GM13977 (cell line): ENCODE data around the gene SELENOI.
"Not testable (repeated sequence)": the region's sequence is repeated elsewhere in the genome, so short reads cannot be mapped to it uniquely, and the experiment has no call there.

ENCODE experiments used
- DNase-seq: peaks from one replicate; pipeline ENCODE4 v3.0.0; 2012; ENCODE audit warnings: low spot score
- in situ Hi-C: fragments of 300-500 bp; cut with MboI; formaldehyde crosslinking; loops from one replicate; pipeline ENCODE4 v1.12.0; 2022; ENCODE audit warnings: low sequenced_read_pairs, low pct_unique_long_range_greater_than_20kb, mixed read lengths, inconsistent platforms; ENCODE audit not compliant: unreplicated experiment
- TF ChIP-seq, protein P1 (sequence below): IDR thresholded peaks from 2 replicates; pipeline ENCODE4 v1.5.1; 2012; ENCODE audit warnings: mild to moderate bottlenecking, control low read depth; ENCODE audit not compliant: insufficient read depth; ENCODE audit errors: extremely low read depth, missing control alignments

Gene SELENOI

DNA sequence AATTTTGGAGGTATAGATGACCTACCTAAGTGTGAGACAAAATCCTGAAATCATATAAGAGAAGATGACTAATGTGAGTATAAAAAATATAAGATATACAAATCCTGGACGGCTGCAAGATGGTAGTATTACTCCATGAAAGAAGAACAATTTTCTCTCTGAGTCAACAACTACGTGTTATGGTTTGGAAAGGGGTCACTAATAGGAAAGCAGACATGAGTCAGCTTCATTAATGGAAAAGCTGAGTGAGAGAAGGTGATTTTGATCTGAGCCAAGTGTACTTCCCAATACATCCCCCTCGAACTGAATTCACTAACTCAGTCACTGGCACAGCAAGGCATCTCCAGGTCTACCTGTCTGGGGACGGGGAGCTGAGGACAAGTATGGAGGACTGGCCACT lies 20.1 kb upstream of the SELENOI start:
- DNase-seq, result no peak
- in situ Hi-C loops, result no loop called here
- TF ChIP-seq, protein P1, sequence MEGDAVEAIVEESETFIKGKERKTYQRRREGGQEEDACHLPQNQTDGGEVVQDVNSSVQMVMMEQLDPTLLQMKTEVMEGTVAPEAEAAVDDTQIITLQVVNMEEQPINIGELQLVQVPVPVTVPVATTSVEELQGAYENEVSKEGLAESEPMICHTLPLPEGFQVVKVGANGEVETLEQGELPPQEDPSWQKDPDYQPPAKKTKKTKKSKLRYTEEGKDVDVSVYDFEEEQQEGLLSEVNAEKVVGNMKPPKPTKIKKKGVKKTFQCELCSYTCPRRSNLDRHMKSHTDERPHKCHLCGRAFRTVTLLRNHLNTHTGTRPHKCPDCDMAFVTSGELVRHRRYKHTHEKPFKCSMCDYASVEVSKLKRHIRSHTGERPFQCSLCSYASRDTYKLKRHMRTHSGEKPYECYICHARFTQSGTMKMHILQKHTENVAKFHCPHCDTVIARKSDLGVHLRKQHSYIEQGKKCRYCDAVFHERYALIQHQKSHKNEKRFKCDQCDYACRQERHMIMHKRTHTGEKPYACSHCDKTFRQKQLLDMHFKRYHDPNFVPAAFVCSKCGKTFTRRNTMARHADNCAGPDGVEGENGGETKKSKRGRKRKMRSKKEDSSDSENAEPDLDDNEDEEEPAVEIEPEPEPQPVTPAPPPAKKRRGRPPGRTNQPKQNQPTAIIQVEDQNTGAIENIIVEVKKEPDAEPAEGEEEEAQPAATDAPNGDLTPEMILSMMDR, result no peak

DNA sequence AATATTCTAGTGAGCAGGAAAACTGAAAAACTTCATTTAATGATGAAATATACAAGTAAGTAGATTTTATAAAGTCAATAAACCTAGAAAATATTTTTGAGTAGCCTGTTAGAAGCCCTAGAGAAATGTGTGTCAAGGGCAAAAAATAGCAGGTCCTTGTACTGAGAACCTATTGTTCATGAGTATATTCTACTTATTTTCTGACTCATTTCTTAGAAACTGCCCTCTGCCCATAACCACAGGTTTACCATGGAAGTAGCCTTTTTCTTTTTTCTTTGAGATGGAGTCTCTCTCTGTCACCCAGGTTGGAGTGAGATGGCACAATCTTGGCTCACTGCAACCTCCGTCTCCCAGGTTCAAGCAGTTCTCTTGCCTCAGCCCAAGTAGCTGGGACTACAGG lies 19.4 kb upstream of the SELENOI start:
- in situ Hi-C loops, result no loop called here
- TF ChIP-seq, protein P1, result no peak
- DNase-seq, result no peak

GRCh38 chr2:26327291-26328272 lies 18.4 kb upstream of the SELENOI start:
- DNase-seq, result no peak
- in situ Hi-C loops, result no loop called here
- TF ChIP-seq, protein P1, result no peak

DNA sequence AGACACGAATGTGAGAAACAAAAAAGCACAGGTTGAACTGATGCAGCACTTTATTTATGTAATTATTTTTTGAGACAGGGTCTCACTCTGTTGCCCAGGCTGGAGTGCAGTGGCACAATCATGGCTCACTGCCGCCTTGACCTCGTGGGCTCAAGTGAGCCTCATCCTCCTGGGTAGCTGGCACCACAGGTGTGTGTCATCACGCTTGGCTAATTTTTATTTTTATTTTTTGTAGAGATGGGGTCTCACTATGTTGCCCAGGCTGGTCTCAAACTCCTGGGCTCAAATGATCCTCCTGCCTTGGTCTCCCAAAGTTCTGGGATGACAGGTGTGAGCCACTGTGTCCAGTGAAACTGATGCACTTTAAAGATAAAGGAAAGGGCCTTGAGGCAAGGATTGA lies 16.9 kb upstream of the SELENOI start:
- DNase-seq, in situ Hi-C loops: not testable (repeated sequence)

DNA sequence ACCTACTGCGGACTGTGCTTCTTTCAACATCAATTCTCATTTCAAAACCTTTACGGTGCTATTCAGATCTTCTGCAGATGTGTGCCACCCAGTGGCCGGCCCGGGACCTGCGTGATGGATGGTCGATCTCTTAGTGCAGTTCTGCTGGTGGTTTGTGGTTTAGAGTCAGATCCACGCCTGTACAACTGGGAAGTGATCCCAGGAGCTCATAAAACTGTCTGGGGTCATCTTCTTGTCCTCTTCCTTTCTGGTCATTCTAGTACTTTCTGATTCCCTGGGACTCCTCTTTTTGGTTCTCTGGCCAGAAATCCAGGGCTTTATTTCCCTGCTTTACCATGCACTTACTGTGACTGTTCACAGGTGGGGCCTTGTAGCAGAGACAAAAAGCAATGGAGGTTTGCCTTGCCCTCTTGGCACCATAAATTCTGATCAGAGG lies 15.8 kb upstream of the SELENOI start:
- in situ Hi-C loops, result no loop called here
- TF ChIP-seq, protein P1, result peak; percentile 90
- peak; percentile 75 for DNase-seq

- DNase-seq, result no peak
- TF ChIP-seq, protein P1, result no peak
- in situ Hi-C loops, result no loop called here
Measured at GRCh38 chr2:26330604-26331003, 15.3 kb upstream of the SELENOI start.

- DNase-seq, in situ Hi-C loops: not testable (repeated sequence)
Measured at GRCh38 chr2:26331321-26331720, 14.6 kb upstream of the SELENOI start.
